CD4-positive, CD25-positive, alpha-beta regulatory T cell (primary cell): ENCODE results near the gene DHCR24. TPM values are rescaled to one million over a fixed set of nuclear protein-coding genes. Genes with fewer than 3 reads are reported as not detected.

ENCODE experiments used
- ATAC-seq, 2 donors: fragments of 150-1000 bp; cut with Tn5 transposase; one replicate each; pipeline ENCODE4 v1.10.0; 2021; ENCODE audit warnings: low read depth in 2 of 2, moderate number of reproducible peaks in 2 of 2, moderate library complexity in 1 of 2
- DNase-seq, 3 donors: peaks; one replicate each; pipeline versions ENCODE4 v3.0.0 to v3.0.0-alpha.2; 2012 to 2022; ENCODE audit warnings: mixed read lengths in 1 of 3
- H3K27ac ChIP-seq: one replicate; pipeline ENCODE4 v1.7.0; 2013; ENCODE audit warnings: mild to moderate bottlenecking, low read length; ENCODE audit not compliant: insufficient read depth, poor library complexity, severe bottlenecking
- H3K27me3 ChIP-seq: one replicate; pipeline ENCODE4 v1.7.0; 2013; ENCODE audit warnings: low read length; ENCODE audit not compliant: control insufficient read depth, insufficient read depth
- H3K36me3 ChIP-seq: one replicate; pipeline ENCODE4 v1.7.0; 2013; ENCODE audit warnings: mild to moderate bottlenecking, low read length, moderate library complexity; ENCODE audit not compliant: control insufficient read depth, insufficient read depth
- H3K4me1 ChIP-seq: 2 replicates; pipeline ENCODE4 v1.7.0; 2013; ENCODE audit warnings: mild to moderate bottlenecking, low read length; ENCODE audit not compliant: insufficient read depth, control insufficient read depth, poor library complexity, severe bottlenecking
- H3K4me3 ChIP-seq: one replicate; pipeline ENCODE4 v1.7.0; 2013; ENCODE audit warnings: low read depth, mild to moderate bottlenecking, low read length, moderate library complexity
- H3K9me3 ChIP-seq, 2 experiments: 1 replicate in 1 of 2; 2 replicates in 1 of 2; pipeline ENCODE4 v1.7.0; 2013; ENCODE audit warnings: low read length in 2 of 2, mild to moderate bottlenecking in 1 of 2, moderate library complexity in 1 of 2; ENCODE audit not compliant: control insufficient read depth in 2 of 2
- H3K27ac Mint-ChIP-seq, 3 donors: one replicate each; pipeline ENCODE4 v1.8.0; 2020 to 2022; ENCODE audit warnings: mild to moderate bottlenecking in 3 of 3, mixed read lengths in 3 of 3, moderate library complexity in 2 of 3
- H3K27me3 Mint-ChIP-seq: one replicate; pipeline ENCODE4 v1.8.0; 2022; ENCODE audit warnings: mild to moderate bottlenecking, mixed read lengths
- H3K36me3 Mint-ChIP-seq: one replicate; pipeline ENCODE4 v1.8.0; 2020; ENCODE audit warnings: mixed read lengths
- H3K4me1 Mint-ChIP-seq, 4 donors: one replicate each; pipeline ENCODE4 v1.8.0; 2020 to 2022; ENCODE audit warnings: mixed read lengths in 4 of 4, mild to moderate bottlenecking in 1 of 4
- H3K4me3 Mint-ChIP-seq, 4 donors: one replicate each; pipeline ENCODE4 v1.8.0; 2020 to 2022; ENCODE audit warnings: mild to moderate bottlenecking in 4 of 4, mixed read lengths in 4 of 4, moderate library complexity in 3 of 4
- H3K9me3 Mint-ChIP-seq, 7 donors: one replicate each; pipeline ENCODE4 v1.8.0; 2020 to 2022; ENCODE audit warnings: mixed read lengths in 7 of 7, mild to moderate bottlenecking in 3 of 7, moderate library complexity in 2 of 7
- polyA plus RNA-seq, 4 donors: library from polyadenylated mRNA; unstranded; fragments of 300-500 nt; fragmentation: Illumina TruSeq; gene quantifications; one replicate each; pipeline ENCODE4 v1.2.3, GENCODE V29; 2021
- total RNA-seq: library from RNA; stranded (reverse); gene quantifications from one replicate; pipeline ENCODE4 v1.2.3, GENCODE V29; 2022

Gene DHCR24
- total and polyA plus RNA-seq, 5 donors from 2014 or later, result 0.85 to 3.2 (median 2.0) TPM

- Histone ChIP-seq H3K27ac (no peak overlapping the region), H3K4me3 (no peak overlapping the region), H3K36me3 (no peaks in the 10 kb centered on the region), H3K4me1 (no peaks in the 10 kb centered on the region), H3K27me3 (no peaks in the 10 kb centered on the region), H3K9me3 (no peaks in the 10 kb centered on the region)
- DNase-seq (no peak), ATAC-seq (no peak)
- Mint-ChIP-seq H3K36me3 (peaks cover 4% of the 10 kb centered on the region), H3K4me1 (no peaks in the 10 kb centered on the region), H3K27ac (no peak overlapping the region), H3K9me3 (peaks cover 0 to 1% (median 0%) of the 10 kb centered on the region in 7 donors), H3K27me3 (peaks cover 4% of the 10 kb centered on the region), H3K4me3 (no peak overlapping the region)
Observed at GRCh38 chr1:54836594-54836993, 50.4 kb downstream of the DHCR24 start.

- peaks cover 0 to 8% (median 0%) of the 10 kb centered on the region in 7 donors for H3K9me3 Mint-ChIP-seq
- DNase-seq, result no peak
- H3K4me1 Mint-ChIP-seq, result no peaks in the 10 kb centered on the region
- H3K27ac ChIP-seq, result no peak overlapping the region
- H3K4me3 ChIP-seq, result no peak overlapping the region
- H3K27me3 ChIP-seq, result no peaks in the 10 kb centered on the region
- H3K27me3 Mint-ChIP-seq, result peaks cover 5% of the 10 kb centered on the region
- no peak overlapping the region for H3K27ac Mint-ChIP-seq
- ATAC-seq, result no peak
- H3K36me3 ChIP-seq, result no peaks in the 10 kb centered on the region
- H3K9me3 ChIP-seq, result no peaks in the 10 kb centered on the region
- no peak overlapping the region for H3K4me3 Mint-ChIP-seq
- H3K4me1 ChIP-seq, result no peaks in the 10 kb centered on the region
- peaks cover 3% of the 10 kb centered on the region for H3K36me3 Mint-ChIP-seq
Observed at GRCh38 chr1:54835970-54836369, 51.0 kb downstream of the DHCR24 start.

- Mint-ChIP-seq H3K4me3 (no peak overlapping the region), H3K27ac (no peak overlapping the region), H3K9me3 (peaks cover 0 to 11% (median 1%) of the 10 kb centered on the region in 7 donors), H3K27me3 (peaks cover 11% of the 10 kb centered on the region), H3K4me1 (no peaks in the 10 kb centered on the region), H3K36me3 (peaks cover 5% of the 10 kb centered on the region)
- Histone ChIP-seq H3K4me1 (no peaks in the 10 kb centered on the region), H3K9me3 (no peaks in the 10 kb centered on the region), H3K27ac (no peak overlapping the region), H3K4me3 (no peak overlapping the region), H3K27me3 (no peaks in the 10 kb centered on the region), H3K36me3 (no peaks in the 10 kb centered on the region)
- ATAC-seq, result no peak
- no peak for DNase-seq
Observed at GRCh38 chr1:54835131-54835898, 51.7 kb downstream of the DHCR24 start.

- Mint-ChIP-seq H3K36me3 (peaks cover 5% of the 10 kb centered on the region), H3K9me3 (peaks cover 0 to 11% (median 1%) of the 10 kb centered on the region in 7 donors), H3K27ac (no peak overlapping the region), H3K4me3 (no peak overlapping the region), H3K4me1 (no peaks in the 10 kb centered on the region), H3K27me3 (peaks cover 12% of the 10 kb centered on the region)
- Histone ChIP-seq H3K9me3 (no peaks in the 10 kb centered on the region), H3K27me3 (no peaks in the 10 kb centered on the region), H3K36me3 (no peaks in the 10 kb centered on the region), H3K4me3 (no peak overlapping the region), H3K27ac (no peak overlapping the region), H3K4me1 (no peaks in the 10 kb centered on the region)
- DNase-seq (no peak), ATAC-seq (no peak)
Observed at GRCh38 chr1:54834007-54834541, 52.9 kb downstream of the DHCR24 start.

- Histone ChIP-seq H3K27ac (no peak overlapping the region), H3K9me3 (peaks cover 0 to 6% of the 10 kb centered on the region in 2 experiments), H3K36me3 (no peaks in the 10 kb centered on the region), H3K4me3 (no peak overlapping the region), H3K27me3 (no peaks in the 10 kb centered on the region), H3K4me1 (no peaks in the 10 kb centered on the region)
- Mint-ChIP-seq H3K4me1 (no peaks in the 10 kb centered on the region), H3K4me3 (no peak overlapping the region), H3K27ac (no peak overlapping the region), H3K36me3 (peaks cover 5% of the 10 kb centered on the region), H3K9me3 (peaks cover 0 to 15% (median 1%) of the 10 kb centered on the region in 7 donors), H3K27me3 (peaks cover 8% of the 10 kb centered on the region)
- no peak for ATAC-seq
- DNase-seq, result no peak
Observed at GRCh38 chr1:54833121-54833520, 53.9 kb downstream of the DHCR24 start.

GRCh38 chr1:54826226-54826816 is 60.7 kb downstream of the DHCR24 start:
- Histone ChIP-seq H3K27me3 (peaks cover 2% of the 10 kb centered on the region), H3K4me1 (no peaks in the 10 kb centered on the region), H3K36me3 (no peaks in the 10 kb centered on the region), H3K4me3 (no peak overlapping the region), H3K9me3 (peaks cover 16 to 26% of the 10 kb centered on the region in 2 experiments), H3K27ac (no peak overlapping the region)
- H3K27me3 Mint-ChIP-seq, result peaks cover 20% of the 10 kb centered on the region
- H3K36me3 Mint-ChIP-seq, result peaks cover 14% of the 10 kb centered on the region
- H3K4me3 Mint-ChIP-seq, result no peak overlapping the region
- DNase-seq, result no peak
- ATAC-seq, result no peak
- H3K27ac Mint-ChIP-seq, result no peak overlapping the region
- H3K9me3 Mint-ChIP-seq, result peaks cover 0 to 29% (median 10%) of the 10 kb centered on the region in 7 donors
- no peaks in the 10 kb centered on the region for H3K4me1 Mint-ChIP-seq

- Histone ChIP-seq H3K27ac (no peak overlapping the region), H3K27me3 (peaks cover 2% of the 10 kb centered on the region), H3K36me3 (no peaks in the 10 kb centered on the region), H3K4me1 (no peaks in the 10 kb centered on the region), H3K9me3 (peaks cover 16 to 26% of the 10 kb centered on the region in 2 experiments), H3K4me3 (no peak overlapping the region)
- DNase-seq (no peak), ATAC-seq (no peak)
- peaks cover 22% of the 10 kb centered on the region for H3K27me3 Mint-ChIP-seq
- H3K4me3 Mint-ChIP-seq, result no peak overlapping the region
- no peak overlapping the region for H3K27ac Mint-ChIP-seq
- H3K9me3 Mint-ChIP-seq, result peaks cover 0 to 23% (median 10%) of the 10 kb centered on the region in 7 donors
- H3K4me1 Mint-ChIP-seq, result no peaks in the 10 kb centered on the region
- H3K36me3 Mint-ChIP-seq, result peaks cover 12% of the 10 kb centered on the region
Observed at GRCh38 chr1:54825696-54826095, 61.3 kb downstream of the DHCR24 start.
